Testis (tissue), 2 donors: Measurements from ENCODE around the gene BAZ1B.

Source experiments
- CTCF ChIP-seq, 3 experiments: fragments of 450-650 bp in 2 of 3; fragments of 200-600 bp in 1 of 3; sonication (generic) in 1 of 3; IDR thresholded peaks; one replicate each; pipeline ENCODE4 v1.5.1; 2016 to 2019; ENCODE audit warnings: antibody characterized with exemption in 3 of 3, mild to moderate bottlenecking in 2 of 3, moderate library complexity in 1 of 3
- POLR2A ChIP-seq: fragments of 450-650 bp; IDR thresholded peaks from one replicate; pipeline ENCODE4 v1.6.1; 2017; ENCODE audit warnings: antibody characterized with exemption, mild to moderate bottlenecking, moderate library complexity

GRCh38 chr7:73466112-73466511 is 56.0 kb downstream of the BAZ1B start:
- no peak for TF ChIP-seq CTCF (IDR thresholded peaks at IDR 0.05)
- TF ChIP-seq POLR2A = no peak
